Skeletal muscle tissue (tissue), 4 donors: ENCODE data around the gene ADAM12. TPM values are rescaled to one million over a fixed set of nuclear protein-coding genes. Genes with fewer than 3 reads are reported as not detected.
A peak's percentile ranks its signal among the peaks of the same experiment; 100 is the strongest.

Source experiments
- H3K27ac ChIP-seq: one replicate; pipeline ENCODE4 v1.7.0; 2013; ENCODE audit warnings: mild to moderate bottlenecking, low read depth, low read length, inconsistent platforms
- H3K27me3 ChIP-seq, 3 donors: one replicate each; pipeline ENCODE4 v1.7.0; 2013; ENCODE audit warnings: low read length in 3 of 3; ENCODE audit not compliant: control insufficient read depth in 3 of 3, insufficient read depth in 3 of 3
- H3K36me3 ChIP-seq, 3 donors: one replicate each; pipeline ENCODE4 v1.7.0; 2013; ENCODE audit warnings: low read length in 3 of 3; ENCODE audit not compliant: control insufficient read depth in 3 of 3, insufficient read depth in 3 of 3
- H3K4me1 ChIP-seq, 3 donors: one replicate each; pipeline ENCODE4 v1.7.0; 2013; ENCODE audit warnings: low read length in 3 of 3, mild to moderate bottlenecking in 3 of 3; ENCODE audit not compliant: control insufficient read depth in 3 of 3, insufficient read depth in 3 of 3
- H3K4me3 ChIP-seq, 3 donors: one replicate each; pipeline ENCODE4 v1.7.0; 2013; ENCODE audit warnings: low read length in 3 of 3
- H3K9ac ChIP-seq, 3 donors: one replicate each; pipeline ENCODE4 v1.7.0; 2013; ENCODE audit warnings: low read length in 3 of 3, mild to moderate bottlenecking in 3 of 3, moderate library complexity in 2 of 3, low read depth in 1 of 3
- H3K9me3 ChIP-seq, 3 donors: one replicate each; pipeline ENCODE4 v1.7.0; 2013; ENCODE audit warnings: low read length in 3 of 3; ENCODE audit not compliant: control insufficient read depth in 3 of 3
- total RNA-seq: library from RNA; depleted of rRNA; stranded (reverse); fragments of >200 nt; gene quantifications from one replicate; pipeline ENCODE4 v1.2.3, GENCODE V29; 2014
- donor health status: Osteomylitis.

Gene ADAM12
- total RNA-seq, 1 donor from 2014 or later = 13.0 TPM

DNA sequence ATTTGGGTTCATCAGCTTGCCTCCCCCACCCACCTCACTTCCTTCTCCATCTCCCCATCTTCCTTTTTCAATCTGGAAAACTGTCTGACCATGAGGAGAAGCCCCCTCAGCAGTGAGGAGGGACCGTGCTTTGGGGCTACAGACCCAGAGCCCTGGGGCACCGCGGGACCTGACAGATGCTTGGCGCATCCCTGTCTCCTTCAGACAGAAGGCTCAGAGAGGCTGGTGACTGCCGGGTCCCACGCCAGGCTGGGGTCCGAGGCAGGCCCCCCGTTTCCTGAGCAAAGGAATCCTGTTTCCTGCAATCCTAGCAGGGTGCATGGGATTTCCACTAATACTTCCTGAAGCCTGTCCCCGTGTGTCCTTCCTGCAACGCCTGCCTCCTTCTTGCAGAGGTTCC lies 344.9 kb downstream of the ADAM12 start:
- Histone ChIP-seq H3K9ac (no peak overlapping the region), H3K27ac (no peak overlapping the region), H3K4me3 (no peak overlapping the region), H3K4me1 (peaks cover 13 to 18% (median 16%) of the 10 kb centered on the region in 3 donors), H3K27me3 (no peaks in the 10 kb centered on the region), H3K36me3 (no peaks in the 10 kb centered on the region), H3K9me3 (no peaks in the 10 kb centered on the region)

- H3K9ac ChIP-seq = no peak overlapping the region
- H3K27ac ChIP-seq = no peak overlapping the region
- peaks cover 13 to 18% (median 16%) of the 10 kb centered on the region in 3 donors for H3K4me1 ChIP-seq
- no peaks in the 10 kb centered on the region for H3K27me3 ChIP-seq
- H3K9me3 ChIP-seq = no peaks in the 10 kb centered on the region
- no peak overlapping the region for H3K4me3 ChIP-seq
- no peaks in the 10 kb centered on the region for H3K36me3 ChIP-seq
These were observed 345.4 kb downstream of the ADAM12 start for GRCh38 chr10:126042906-126043305.

GRCh38 chr10:126042354-126042753 lies 345.9 kb downstream of the ADAM12 start:
- no peaks in the 10 kb centered on the region for H3K9me3 ChIP-seq
- peak overlapping the region in 1 of 3 donors; percentile 44 for H3K9ac ChIP-seq
- peak overlapping the region in 1 of 3 donors; percentile 2 for H3K4me3 ChIP-seq
- H3K4me1 ChIP-seq = peaks cover 13 to 18% (median 16%) of the 10 kb centered on the region in 3 donors
- H3K27me3 ChIP-seq = no peaks in the 10 kb centered on the region
- no peaks in the 10 kb centered on the region for H3K36me3 ChIP-seq
- peak overlapping the region; percentile 43 for H3K27ac ChIP-seq

- Histone ChIP-seq H3K4me1 (peaks cover 13 to 18% (median 16%) of the 10 kb centered on the region in 3 donors), H3K4me3 (peak overlapping the region in 2 of 3 donors; percentile 2 to 41), H3K9ac (peak overlapping the region in 1 of 3 donors; percentile 44), H3K9me3 (no peaks in the 10 kb centered on the region), H3K27me3 (no peaks in the 10 kb centered on the region), H3K36me3 (no peaks in the 10 kb centered on the region), H3K27ac (peak overlapping the region; percentile 43)
These were observed 346.5 kb downstream of the ADAM12 start for GRCh38 chr10:126041804-126042231.

DNA sequence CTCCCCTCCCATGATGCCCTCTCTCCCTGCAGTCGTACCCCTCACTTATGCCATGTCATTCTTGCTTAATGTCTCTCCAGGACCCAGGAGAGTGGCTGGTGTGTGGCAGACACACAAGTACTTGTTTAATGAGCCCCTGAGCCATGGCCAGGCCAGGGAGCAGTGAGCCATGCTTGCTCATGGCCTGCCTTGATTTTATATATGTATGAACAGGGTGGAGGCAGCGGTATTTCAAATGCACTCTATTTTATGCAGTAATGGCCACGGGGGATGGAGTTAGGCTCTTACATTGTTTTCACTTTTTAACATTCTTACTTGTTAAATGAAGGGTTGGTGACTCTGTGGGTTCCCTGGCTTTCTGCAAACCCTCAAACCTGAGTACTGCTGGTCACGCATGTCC lies 347.2 kb downstream of the ADAM12 start:
- H3K9me3 ChIP-seq = no peaks in the 10 kb centered on the region
- H3K9ac ChIP-seq = no peak overlapping the region
- H3K36me3 ChIP-seq = no peaks in the 10 kb centered on the region
- peak overlapping the region; percentile 43 for H3K27ac ChIP-seq
- H3K4me3 ChIP-seq = no peak overlapping the region
- H3K4me1 ChIP-seq = peaks cover 13 to 18% (median 16%) of the 10 kb centered on the region in 3 donors
- no peaks in the 10 kb centered on the region for H3K27me3 ChIP-seq

DNA sequence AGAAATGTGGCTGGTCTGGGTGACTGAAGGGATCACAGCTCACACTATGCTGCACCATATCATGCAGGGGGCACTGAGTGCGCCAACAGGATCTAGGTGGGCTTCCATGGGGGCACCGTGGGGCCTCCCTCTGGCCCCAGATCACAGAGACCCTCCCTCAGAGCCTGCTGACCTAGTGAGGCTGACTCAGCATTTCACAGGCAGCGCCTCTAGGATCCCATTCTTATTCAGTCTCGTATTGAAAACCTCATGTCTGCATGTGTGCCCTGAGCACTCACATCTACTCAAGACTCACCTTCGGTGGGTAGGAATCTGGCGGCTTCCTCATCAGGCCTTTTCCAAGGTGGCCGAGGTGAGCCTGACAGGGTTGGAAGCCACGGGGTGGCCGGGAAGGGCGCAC lies 350.3 kb downstream of the ADAM12 start:
- peaks cover 13 to 18% (median 16%) of the 10 kb centered on the region in 3 donors for H3K4me1 ChIP-seq
- no peak overlapping the region for H3K27ac ChIP-seq
- no peak overlapping the region for H3K4me3 ChIP-seq
- H3K9ac ChIP-seq = no peak overlapping the region
- H3K36me3 ChIP-seq = no peaks in the 10 kb centered on the region
- peaks cover 0 to 8% (median 3%) of the 10 kb centered on the region in 3 donors for H3K9me3 ChIP-seq
- no peaks in the 10 kb centered on the region for H3K27me3 ChIP-seq

DNA sequence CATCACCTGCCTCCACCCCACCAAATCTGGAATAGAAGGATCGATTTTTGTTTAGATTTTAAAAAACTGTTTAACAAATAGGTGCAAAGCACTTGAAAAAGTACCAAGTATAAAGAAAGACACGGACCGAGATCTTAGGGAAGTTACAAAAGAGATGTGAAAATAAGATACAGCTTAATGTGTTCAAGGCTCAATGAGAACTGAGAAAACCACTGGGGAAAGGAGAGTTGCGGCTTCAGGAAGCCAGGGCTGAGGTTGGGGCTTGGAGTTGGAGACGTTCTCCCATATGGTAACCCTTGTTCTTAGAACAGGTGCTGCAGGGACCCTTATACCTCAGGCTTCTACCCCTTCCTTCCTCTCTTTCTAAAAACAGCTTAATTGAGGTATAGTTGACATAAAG lies 351.8 kb downstream of the ADAM12 start:
- H3K4me1 ChIP-seq = peaks cover under 1 to 4% (median 1%) of the 10 kb centered on the region in 3 donors
- H3K27me3 ChIP-seq = no peaks in the 10 kb centered on the region
- H3K4me3 ChIP-seq = no peak overlapping the region
- H3K9me3 ChIP-seq = peaks cover 0 to 8% (median 3%) of the 10 kb centered on the region in 3 donors
- no peak overlapping the region for H3K9ac ChIP-seq
- H3K27ac ChIP-seq = no peak overlapping the region
- no peaks in the 10 kb centered on the region for H3K36me3 ChIP-seq

DNA sequence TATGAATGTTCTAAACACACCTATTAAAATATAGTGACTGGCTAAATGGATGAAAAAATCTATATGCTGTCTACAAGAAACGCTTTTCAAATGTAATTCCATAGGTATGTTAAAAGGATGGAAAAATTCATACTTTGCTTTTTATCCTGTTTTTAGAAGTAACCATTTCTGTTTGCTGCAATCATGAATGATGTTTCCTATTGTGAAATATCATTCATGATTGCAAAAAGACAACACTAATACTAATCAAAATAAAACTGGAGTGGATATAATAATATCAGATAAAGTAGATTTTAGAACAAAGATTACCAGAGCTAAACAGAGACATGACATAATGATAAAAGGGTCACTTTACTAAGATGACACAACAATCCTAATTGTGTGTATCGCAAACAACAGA lies 353.7 kb downstream of the ADAM12 start:
- H3K36me3 ChIP-seq = no peaks in the 10 kb centered on the region
- no peak overlapping the region for H3K9ac ChIP-seq
- H3K27ac ChIP-seq = no peak overlapping the region
- no peaks in the 10 kb centered on the region for H3K4me1 ChIP-seq
- H3K27me3 ChIP-seq = no peaks in the 10 kb centered on the region
- no peak overlapping the region for H3K4me3 ChIP-seq
- peaks cover 0 to 8% (median 3%) of the 10 kb centered on the region in 3 donors for H3K9me3 ChIP-seq

- H3K9me3 ChIP-seq = peaks cover 0 to 10% (median 3%) of the 10 kb centered on the region in 3 donors
These were observed 358.3 kb downstream of the ADAM12 start for GRCh38 chr10:126029999-126030398.

DNA sequence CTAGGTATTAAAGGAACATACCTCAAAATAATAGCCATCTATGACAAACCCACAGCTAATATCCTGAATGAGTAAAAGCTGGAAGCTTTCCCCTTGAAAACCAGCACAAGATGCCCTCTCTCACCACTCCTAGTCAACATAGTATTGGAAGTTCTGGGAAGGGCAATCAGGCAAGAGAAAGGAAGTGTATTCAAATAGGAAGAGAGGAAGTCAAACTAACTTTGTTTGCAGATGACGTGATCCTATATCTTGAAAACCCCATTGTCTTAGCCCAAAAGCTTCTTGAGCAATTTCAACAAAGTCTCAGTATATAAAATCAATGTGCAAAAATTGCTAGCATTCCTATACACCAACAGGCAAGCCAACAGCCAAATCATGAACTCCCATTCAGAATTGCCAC lies 360.6 kb downstream of the ADAM12 start:
- H3K9me3 ChIP-seq = peaks cover 0 to 2% (median 0%) of the 10 kb centered on the region in 3 donors
- no peak overlapping the region for H3K27ac ChIP-seq
- no peaks in the 10 kb centered on the region for H3K4me1 ChIP-seq
- H3K9ac ChIP-seq = no peak overlapping the region
- H3K27me3 ChIP-seq = no peaks in the 10 kb centered on the region
- no peak overlapping the region for H3K4me3 ChIP-seq
- no peaks in the 10 kb centered on the region for H3K36me3 ChIP-seq

More at GRCh38 chr10:126029999-126030398, 358.3 kb downstream of the ADAM12 start:
- Histone ChIP-seq H3K9ac (no peak overlapping the region), H3K36me3 (no peaks in the 10 kb centered on the region), H3K27me3 (no peaks in the 10 kb centered on the region), H3K4me1 (no peaks in the 10 kb centered on the region), H3K4me3 (no peak overlapping the region), H3K27ac (no peak overlapping the region)
